GM12873 (cell line): ENCODE measurements around the gene RASGRP1.

ENCODE experiments used
- TF ChIP-seq, protein P1 (sequence below): IDR thresholded peaks from 2 replicates; pipeline ENCODE4 v1.5.1; 2012; ENCODE audit warnings: low read depth, mild to moderate bottlenecking, moderate library complexity, low read length, control low read depth; ENCODE audit not compliant: insufficient read depth; ENCODE audit errors: missing control alignments

Gene RASGRP1

DNA sequence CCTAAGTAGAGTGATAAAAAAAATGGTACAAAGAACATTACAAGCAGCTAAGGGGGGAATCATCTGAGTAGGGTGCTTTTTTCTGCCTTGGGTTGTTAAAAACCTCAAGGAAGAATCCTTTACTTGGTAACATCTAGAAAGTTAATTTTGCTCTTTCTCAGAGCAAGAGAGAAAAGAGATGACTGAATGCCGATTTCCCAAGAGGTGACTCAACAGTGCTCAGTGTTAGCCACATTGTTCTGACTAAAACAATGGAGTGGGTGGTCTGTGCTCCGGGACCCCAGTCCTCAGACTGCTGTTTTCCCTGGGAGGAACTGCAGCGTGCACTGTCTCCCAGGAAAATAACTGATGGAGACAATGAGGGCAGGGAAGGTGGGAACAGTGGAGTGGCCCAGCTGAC is 41.1 kb upstream of the RASGRP1 start:
- TF ChIP-seq, protein P1, sequence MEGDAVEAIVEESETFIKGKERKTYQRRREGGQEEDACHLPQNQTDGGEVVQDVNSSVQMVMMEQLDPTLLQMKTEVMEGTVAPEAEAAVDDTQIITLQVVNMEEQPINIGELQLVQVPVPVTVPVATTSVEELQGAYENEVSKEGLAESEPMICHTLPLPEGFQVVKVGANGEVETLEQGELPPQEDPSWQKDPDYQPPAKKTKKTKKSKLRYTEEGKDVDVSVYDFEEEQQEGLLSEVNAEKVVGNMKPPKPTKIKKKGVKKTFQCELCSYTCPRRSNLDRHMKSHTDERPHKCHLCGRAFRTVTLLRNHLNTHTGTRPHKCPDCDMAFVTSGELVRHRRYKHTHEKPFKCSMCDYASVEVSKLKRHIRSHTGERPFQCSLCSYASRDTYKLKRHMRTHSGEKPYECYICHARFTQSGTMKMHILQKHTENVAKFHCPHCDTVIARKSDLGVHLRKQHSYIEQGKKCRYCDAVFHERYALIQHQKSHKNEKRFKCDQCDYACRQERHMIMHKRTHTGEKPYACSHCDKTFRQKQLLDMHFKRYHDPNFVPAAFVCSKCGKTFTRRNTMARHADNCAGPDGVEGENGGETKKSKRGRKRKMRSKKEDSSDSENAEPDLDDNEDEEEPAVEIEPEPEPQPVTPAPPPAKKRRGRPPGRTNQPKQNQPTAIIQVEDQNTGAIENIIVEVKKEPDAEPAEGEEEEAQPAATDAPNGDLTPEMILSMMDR, result no peak

DNA sequence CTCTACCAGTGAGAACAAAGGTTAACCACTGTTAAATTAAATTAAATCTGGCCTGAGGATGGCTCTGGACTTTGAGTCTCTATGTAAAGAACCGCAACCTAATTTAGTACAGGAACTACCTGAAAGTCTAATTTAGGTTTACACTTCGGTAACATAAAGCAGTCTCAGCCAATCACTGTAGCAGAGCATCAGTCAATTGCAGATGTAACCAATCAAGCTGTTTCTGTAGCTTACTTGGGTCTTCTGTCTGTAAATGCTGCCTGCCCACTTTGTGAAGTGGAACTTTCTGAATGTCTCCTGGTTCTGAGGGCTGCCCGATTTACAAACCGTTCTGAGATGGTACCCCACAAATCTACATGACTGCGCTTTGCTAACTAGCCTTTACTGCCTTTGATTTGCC is 39.1 kb upstream of the RASGRP1 start:
- TF ChIP-seq, protein P1, result no peak

DNA sequence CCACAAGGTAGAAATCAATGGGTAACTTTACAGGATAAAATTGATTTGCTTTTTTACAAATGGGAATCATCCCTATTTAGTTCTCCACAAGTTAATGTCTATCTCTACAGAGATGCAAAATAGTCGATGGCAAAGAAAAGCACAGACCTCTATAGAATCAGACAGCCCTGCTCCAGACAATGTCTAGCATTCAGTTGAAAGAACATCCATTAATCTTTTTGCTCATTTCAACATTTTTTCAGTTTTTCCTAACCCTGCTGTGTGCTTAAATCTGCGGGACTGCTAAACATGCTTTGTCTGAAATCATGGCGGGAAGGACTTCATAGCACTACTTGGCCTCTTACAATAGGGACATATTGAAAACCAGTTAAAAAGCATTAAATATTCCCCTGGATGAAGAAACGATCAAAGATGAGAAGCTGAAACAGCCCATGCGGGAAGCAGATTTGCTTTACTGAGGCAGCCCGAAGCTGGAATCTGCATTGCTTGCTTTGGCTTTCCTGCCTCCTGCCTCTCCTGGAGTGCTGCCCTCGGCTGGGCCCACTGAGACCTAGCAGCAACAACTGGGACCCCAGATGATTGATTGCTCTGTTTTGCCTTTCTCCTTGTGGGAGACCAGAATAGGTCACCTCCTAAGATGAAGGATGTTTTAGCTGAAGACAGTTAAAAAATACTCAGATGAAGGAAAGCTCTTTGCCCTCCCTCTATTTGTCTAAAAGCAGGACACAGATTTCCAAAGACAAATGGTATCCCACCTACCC is 38.5 kb upstream of the RASGRP1 start:
- TF ChIP-seq, protein P1, result no peak

DNA sequence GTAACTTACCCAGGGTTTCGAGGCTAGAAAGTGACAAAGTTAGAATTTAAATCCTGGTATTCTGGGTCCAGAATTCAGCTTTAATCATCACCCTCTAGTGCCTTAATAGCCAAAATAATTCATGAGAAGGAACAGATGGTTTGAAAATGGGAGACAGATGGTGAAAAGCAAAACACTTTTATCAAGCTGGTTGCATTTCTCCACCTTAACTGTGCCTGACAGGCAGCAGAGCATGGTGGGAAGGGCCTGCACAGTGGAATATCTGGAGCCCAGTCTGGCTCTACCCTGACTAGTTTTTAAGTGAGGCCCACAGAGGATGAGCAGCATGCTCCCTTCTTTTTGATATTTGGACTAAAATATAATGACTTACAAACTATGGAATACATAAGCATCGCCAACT is 35.6 kb upstream of the RASGRP1 start:
- TF ChIP-seq, protein P1, result no peak

DNA sequence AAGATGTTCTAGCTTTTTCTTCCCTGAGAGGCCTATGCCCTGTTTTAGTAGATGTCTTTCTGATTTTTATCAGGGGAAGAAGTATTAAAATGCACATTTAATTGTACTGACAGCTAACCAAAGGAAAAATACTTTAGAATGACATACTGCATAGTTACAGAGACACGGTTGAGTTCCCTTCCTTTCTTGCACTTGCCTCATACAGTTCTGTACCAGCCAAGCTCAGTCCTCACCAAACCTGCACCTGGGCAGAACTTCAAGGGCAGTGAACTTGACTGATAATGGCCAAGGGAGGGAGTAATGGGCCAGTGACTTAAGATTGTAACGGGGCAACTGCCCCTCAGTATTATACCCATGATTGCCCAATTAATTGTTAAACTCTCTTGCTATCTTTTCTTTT is 34.1 kb upstream of the RASGRP1 start:
- TF ChIP-seq, protein P1, result no peak

DNA sequence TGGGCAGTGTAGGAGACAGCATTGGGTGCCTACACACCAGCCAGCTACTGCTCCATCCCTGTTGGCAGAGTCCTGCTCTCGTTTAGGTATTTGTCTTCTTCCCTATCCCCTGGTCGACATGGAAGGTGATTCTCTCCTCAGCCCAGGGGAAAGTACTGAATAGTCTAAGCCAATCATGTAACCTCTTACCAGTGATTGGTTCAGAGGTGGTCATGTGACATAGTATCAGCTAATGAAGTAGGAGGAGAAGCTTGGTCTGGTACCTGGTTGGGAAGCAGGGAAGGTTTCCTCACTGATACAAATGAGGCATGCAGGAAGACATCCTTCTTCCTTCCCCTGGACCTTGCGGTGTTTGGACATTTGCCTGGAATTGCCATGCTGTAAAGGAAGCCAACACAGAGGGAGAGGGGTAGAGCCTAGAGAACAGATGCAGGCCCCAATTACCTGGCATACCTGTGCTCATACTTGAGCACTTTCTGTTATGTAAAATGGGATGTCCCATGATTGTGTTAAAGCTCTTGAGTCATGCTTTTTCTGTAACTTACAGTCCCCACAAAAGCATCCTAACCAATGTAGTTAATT is 32.7 kb upstream of the RASGRP1 start:
- TF ChIP-seq, protein P1, result no peak

DNA sequence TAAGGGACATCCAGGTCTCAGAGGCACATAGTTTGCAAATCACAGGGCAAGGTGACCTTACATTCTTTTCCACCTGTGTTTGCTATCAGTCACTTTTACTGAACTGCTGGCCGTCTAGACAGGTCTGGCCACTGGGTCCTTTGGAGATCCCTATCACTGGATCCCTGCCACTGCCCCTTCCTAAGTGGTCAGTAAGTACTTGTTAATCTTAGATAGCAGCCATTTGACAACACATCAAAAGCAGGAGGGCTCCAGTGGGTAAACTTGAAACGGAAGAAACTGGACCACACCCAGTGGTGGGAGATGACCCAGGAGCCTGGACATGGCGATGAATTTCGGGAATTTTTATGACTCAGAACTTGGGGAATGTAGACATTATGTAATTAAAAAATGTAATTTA is 28.9 kb upstream of the RASGRP1 start:
- TF ChIP-seq, protein P1, result no peak
